Panc1 (cell line): Measurements from ENCODE around the gene CDC37L1.

Experiments
- TCF7L2 ChIP-seq: IDR thresholded peaks from 2 replicates; pipeline ENCODE4 v1.6.1; 2011; ENCODE audit warnings: mild to moderate bottlenecking, low read depth, low read length, inconsistent platforms
- TF ChIP-seq, protein P1 (sequence below): fragments of 450-650 bp; IDR thresholded peaks from 2 replicates; pipeline ENCODE4 v1.5.1; 2017; ENCODE audit warnings: mild to moderate bottlenecking

DNA sequence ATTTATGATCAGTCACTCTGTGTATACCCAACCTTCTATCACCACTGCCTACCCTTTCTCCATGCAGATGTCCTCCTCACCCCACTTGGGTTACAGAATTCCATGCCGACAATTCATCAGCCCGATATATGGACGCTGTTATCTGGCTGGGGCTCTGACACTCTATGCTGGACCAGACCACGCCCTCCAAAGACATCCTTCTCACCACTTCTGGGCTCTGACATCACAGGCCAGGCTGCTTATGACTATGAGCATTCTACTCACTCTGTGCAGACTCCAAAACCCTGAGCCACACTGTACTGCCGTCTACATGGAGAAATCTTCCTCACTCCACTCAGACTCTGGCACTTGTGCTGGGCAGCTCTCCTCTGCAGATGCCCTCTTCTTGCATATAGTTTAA lies 69.2 kb downstream of the CDC37L1 start:
- TF ChIP-seq, protein P1, sequence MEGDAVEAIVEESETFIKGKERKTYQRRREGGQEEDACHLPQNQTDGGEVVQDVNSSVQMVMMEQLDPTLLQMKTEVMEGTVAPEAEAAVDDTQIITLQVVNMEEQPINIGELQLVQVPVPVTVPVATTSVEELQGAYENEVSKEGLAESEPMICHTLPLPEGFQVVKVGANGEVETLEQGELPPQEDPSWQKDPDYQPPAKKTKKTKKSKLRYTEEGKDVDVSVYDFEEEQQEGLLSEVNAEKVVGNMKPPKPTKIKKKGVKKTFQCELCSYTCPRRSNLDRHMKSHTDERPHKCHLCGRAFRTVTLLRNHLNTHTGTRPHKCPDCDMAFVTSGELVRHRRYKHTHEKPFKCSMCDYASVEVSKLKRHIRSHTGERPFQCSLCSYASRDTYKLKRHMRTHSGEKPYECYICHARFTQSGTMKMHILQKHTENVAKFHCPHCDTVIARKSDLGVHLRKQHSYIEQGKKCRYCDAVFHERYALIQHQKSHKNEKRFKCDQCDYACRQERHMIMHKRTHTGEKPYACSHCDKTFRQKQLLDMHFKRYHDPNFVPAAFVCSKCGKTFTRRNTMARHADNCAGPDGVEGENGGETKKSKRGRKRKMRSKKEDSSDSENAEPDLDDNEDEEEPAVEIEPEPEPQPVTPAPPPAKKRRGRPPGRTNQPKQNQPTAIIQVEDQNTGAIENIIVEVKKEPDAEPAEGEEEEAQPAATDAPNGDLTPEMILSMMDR: no peak
- TF ChIP-seq TCF7L2: no peak
